ENCODE results near the gene PARD3. TPM values are rescaled to one million over a fixed set of nuclear protein-coding genes. Genes with fewer than 3 reads are reported as not detected.

PARD3 gene
- total RNA-seq, 1 experiment from 2014 or later = 46.3 TPM

DNA sequence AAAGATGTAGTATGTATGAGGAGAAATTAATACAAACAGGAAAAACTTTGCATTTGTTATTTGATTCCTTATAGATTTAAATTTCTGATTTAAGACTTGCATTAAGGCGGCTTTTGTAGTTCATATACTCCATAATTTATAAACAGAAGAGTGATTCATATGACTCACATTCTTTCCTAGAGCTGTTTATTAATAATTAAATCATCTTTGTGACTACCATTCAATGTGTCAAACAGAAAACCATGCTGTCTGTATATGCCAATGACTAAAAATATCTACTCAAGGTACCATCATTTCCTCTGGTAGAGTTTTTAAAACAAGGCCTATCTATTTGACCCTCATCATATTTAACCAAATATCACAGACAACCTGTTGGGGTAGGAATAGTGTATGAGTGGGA lies 501.7 kb downstream of the PARD3 start:
- RAD21 ChIA-PET (ENCODE audit: low non-redundant PET in 1 of 2, low total read pairs in 2 of 2, uncharacterized antibody in 2 of 2, unreplicated experiment in 2 of 2) = no interaction called here
- H3K4me2 ChIP-seq (ENCODE audit: low read length) = no peak overlapping the region
- no peaks in the 10 kb centered on the region for H3K9me3 ChIP-seq (ENCODE audit: control insufficient read depth in 1 of 2, insufficient read depth in 1 of 2, low read depth in 1 of 2, low read length in 2 of 2)
- H2AFZ ChIP-seq (ENCODE audit: low read depth, low read length, poor library complexity, severe bottlenecking) = no peak overlapping the region
- no peaks in the 10 kb centered on the region for H3K36me3 ChIP-seq (ENCODE audit: control insufficient read depth in 1 of 2, insufficient read depth in 2 of 2, low read length in 2 of 2)
- no peak for TF ChIP-seq JUND (IDR thresholded peaks at IDR 0.05)
- TF ChIP-seq EZH2phosphoT487 (IDR thresholded peaks at IDR 0.05; ENCODE audit: borderline replicate concordance) = no peak
- TF ChIP-seq, protein P1, sequence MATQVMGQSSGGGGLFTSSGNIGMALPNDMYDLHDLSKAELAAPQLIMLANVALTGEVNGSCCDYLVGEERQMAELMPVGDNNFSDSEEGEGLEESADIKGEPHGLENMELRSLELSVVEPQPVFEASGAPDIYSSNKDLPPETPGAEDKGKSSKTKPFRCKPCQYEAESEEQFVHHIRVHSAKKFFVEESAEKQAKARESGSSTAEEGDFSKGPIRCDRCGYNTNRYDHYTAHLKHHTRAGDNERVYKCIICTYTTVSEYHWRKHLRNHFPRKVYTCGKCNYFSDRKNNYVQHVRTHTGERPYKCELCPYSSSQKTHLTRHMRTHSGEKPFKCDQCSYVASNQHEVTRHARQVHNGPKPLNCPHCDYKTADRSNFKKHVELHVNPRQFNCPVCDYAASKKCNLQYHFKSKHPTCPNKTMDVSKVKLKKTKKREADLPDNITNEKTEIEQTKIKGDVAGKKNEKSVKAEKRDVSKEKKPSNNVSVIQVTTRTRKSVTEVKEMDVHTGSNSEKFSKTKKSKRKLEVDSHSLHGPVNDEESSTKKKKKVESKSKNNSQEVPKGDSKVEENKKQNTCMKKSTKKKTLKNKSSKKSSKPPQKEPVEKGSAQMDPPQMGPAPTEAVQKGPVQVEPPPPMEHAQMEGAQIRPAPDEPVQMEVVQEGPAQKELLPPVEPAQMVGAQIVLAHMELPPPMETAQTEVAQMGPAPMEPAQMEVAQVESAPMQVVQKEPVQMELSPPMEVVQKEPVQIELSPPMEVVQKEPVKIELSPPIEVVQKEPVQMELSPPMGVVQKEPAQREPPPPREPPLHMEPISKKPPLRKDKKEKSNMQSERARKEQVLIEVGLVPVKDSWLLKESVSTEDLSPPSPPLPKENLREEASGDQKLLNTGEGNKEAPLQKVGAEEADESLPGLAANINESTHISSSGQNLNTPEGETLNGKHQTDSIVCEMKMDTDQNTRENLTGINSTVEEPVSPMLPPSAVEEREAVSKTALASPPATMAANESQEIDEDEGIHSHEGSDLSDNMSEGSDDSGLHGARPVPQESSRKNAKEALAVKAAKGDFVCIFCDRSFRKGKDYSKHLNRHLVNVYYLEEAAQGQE (IDR thresholded peaks at IDR 0.05; ENCODE audit: low read depth) = no peak
- TF ChIP-seq SRF (IDR thresholded peaks at IDR 0.05; ENCODE audit: low read depth) = no peak
- TF ChIP-seq CBX3 (IDR thresholded peaks at IDR 0.05; ENCODE audit: low read depth) = no peak
- TF ChIP-seq SP1 (IDR thresholded peaks at IDR 0.05; ENCODE audit: low read depth) = no peak
- TF ChIP-seq POLR2AphosphoS5 (IDR thresholded peaks at IDR 0.05; ENCODE audit: low read depth, low read length) = no peak
- TF ChIP-seq, protein P2, sequence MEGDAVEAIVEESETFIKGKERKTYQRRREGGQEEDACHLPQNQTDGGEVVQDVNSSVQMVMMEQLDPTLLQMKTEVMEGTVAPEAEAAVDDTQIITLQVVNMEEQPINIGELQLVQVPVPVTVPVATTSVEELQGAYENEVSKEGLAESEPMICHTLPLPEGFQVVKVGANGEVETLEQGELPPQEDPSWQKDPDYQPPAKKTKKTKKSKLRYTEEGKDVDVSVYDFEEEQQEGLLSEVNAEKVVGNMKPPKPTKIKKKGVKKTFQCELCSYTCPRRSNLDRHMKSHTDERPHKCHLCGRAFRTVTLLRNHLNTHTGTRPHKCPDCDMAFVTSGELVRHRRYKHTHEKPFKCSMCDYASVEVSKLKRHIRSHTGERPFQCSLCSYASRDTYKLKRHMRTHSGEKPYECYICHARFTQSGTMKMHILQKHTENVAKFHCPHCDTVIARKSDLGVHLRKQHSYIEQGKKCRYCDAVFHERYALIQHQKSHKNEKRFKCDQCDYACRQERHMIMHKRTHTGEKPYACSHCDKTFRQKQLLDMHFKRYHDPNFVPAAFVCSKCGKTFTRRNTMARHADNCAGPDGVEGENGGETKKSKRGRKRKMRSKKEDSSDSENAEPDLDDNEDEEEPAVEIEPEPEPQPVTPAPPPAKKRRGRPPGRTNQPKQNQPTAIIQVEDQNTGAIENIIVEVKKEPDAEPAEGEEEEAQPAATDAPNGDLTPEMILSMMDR (IDR thresholded peaks at IDR 0.05 in 2 of 3, conservative IDR thresholded peaks at IDR 0.05 in 1 of 3; ENCODE audit: borderline replicate concordance in 1 of 3, insufficient read depth in 1 of 3, low read depth in 2 of 3, low read length in 2 of 3) = no peak
- TF ChIP-seq SIN3A (IDR thresholded peaks at IDR 0.05; ENCODE audit: low read depth) = no peak
- TF ChIP-seq EGR1 (IDR thresholded peaks at IDR 0.05; ENCODE audit: low read depth) = no peak
- TF ChIP-seq, protein P3, sequence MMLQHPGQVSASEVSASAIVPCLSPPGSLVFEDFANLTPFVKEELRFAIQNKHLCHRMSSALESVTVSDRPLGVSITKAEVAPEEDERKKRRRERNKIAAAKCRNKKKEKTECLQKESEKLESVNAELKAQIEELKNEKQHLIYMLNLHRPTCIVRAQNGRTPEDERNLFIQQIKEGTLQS (IDR thresholded peaks at IDR 0.05) = no peak
- TF ChIP-seq ZFX (IDR thresholded peaks at IDR 0.05) = no peak
- no peak for TF ChIP-seq YY1 (IDR thresholded peaks at IDR 0.05; ENCODE audit: extremely low read depth, insufficient replicate concordance, low read depth, low read length)
- TF ChIP-seq EZH2 (IDR thresholded peaks at IDR 0.05) = no peak
- TF ChIP-seq RAD21 (IDR thresholded peaks at IDR 0.05; ENCODE audit: low read depth) = no peak
- no peaks in the 10 kb centered on the region for H3K4me1 ChIP-seq (ENCODE audit: control insufficient read depth in 1 of 2, insufficient read depth in 2 of 2, low read length in 2 of 2)
- H3K4me3 ChIP-seq (replicated peaks in 1 of 2; ENCODE audit: low read depth in 1 of 2, low read length in 2 of 2) = no peak overlapping the region
- H3K9me2 ChIP-seq (ENCODE audit: insufficient read depth) = no peaks in the 10 kb centered on the region
- no peak overlapping the region for H3K27ac ChIP-seq (ENCODE audit: low read depth, low read length)
- CTCF ChIA-PET = no interaction called here
- H3K27me3 ChIP-seq (ENCODE audit: insufficient read depth, low read length) = no peaks in the 10 kb centered on the region
- no peak for DNase-seq (ENCODE audit: low read depth, low spot score)
- no peak for ATAC-seq
- BruUV-seq (replicated peaks) = no TSS peak
- H3K79me2 ChIP-seq (ENCODE audit: insufficient read depth, low read length) = no peaks in the 10 kb centered on the region
- no peaks in the 10 kb centered on the region for H4K20me1 ChIP-seq (ENCODE audit: insufficient read depth)
- POLR2A ChIA-PET = no interaction called here
- intact Hi-C loops (cut with micrococcal nuclease) = no loop called here
- H3K9ac ChIP-seq (ENCODE audit: low read length) = no peak overlapping the region

Measured in HCT116 (cell line).